NOMO-1 (cell line): ENCODE measurements around the gene TRPC4.
"Not testable (repeated sequence)": the region's sequence is repeated elsewhere in the genome, so short reads cannot be mapped to it uniquely, and the experiment has no call there.

Experiments used
- DNase-seq, 2 experiments: peaks; one replicate each; lab custom pipeline; 2025; ENCODE audit not compliant: unreplicated experiment in 2 of 2; lab: John Stamatoyannopoulos, UW

Gene TRPC4

DNA sequence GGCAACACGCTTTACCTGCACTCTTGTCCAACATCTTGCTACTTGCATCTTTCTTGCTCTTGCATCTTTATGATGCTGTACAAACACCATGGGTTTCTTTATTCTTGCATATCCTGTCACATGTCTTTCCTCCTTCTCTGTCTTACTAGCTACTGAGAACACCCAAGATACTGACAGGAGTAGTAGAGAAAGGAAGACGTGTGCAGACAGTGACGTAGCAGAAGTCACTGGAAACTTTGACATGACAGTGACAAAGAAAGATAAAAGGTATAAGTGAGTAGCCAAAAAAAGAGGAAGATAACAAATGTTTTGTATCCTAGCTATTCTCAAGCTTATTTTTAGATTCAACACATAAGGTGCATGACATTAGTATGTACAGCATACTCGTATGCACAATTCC is 34.2 kb downstream of the TRPC4 start:
- no peak for DNase-seq

DNA sequence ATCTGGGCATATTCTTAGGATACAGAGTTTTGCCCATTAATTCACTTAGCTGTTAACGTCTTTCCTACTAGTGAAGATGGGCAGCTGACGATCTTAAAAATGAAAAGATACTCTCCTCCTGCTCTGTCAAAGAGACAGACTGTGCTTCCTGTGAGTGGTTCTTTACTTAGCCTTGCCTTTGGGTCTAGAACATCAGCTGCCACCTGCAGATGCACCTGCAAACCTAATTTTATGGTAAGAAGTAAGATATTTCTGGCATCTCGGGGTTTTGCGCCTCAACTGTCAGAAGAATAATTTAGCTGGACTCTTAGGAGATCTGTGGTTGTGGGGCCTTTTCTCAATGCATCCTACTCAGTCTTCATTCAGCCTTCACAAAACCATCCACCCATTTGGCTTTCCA is 36.2 kb downstream of the TRPC4 start:
- no peak for DNase-seq

DNA sequence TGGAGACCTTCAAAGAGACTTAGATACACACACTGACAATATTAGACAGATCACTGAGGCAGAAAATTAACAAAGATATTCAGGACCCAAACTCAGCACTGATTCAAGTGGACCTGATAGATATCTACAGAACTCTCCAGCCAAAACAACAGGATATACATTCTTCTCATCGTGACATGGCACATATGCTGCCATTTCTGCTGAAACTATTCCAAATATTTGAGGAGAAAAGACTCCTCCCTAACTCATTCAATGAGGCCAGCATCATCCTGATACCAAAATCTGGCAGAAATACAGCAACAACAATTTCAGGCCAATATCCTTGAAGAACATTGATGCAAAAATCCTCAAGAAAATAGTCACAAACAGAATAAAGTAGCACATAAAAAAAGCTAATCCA is 53.3 kb downstream of the TRPC4 start:
- no peak for DNase-seq

DNA sequence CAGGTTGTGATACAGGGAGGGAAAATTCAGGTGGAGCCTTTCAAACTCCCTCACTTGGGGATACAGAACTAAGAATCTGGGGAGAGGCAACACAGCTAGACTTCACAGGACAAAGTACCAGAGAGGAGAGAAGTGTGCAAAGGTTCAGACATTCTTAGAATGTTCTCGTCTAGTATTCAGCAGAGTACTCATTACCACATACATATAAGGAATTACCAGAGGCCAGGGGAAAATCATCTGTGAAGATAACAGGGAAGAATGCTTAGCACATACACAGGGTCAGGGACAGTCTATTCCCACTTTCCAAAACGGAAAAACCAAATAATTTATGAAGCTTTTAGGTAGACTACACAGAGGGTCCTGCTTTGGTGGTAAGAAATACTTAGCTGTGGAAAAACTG is 58.1 kb downstream of the TRPC4 start:
- DNase-seq, result no peak

- no peak for DNase-seq
Observed at GRCh38 chr13:37806666-37807065, 62.9 kb downstream of the TRPC4 start.

GRCh38 chr13:37797631-37798030 is 71.9 kb downstream of the TRPC4 start:
- no peak for DNase-seq

DNA sequence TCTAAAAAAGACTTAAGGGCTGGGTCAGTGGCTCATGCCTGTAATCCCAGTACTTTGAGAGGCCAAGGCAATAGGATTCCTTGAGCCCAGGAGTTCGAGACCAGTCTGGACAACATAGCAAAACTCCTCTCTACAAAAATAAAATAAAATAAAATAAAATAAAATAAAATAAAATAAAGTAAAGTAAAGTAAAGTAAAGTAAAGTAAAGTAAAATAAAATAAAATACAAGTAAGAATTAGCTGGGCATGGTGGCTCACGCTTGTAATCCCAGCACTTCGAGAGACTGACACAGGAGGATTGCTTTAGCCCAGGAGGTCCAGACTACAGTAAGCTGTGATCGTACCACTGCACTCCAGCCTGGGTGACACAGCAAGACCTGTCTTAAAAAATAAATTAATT is 72.8 kb downstream of the TRPC4 start:
- not testable (repeated sequence) for DNase-seq

DNA sequence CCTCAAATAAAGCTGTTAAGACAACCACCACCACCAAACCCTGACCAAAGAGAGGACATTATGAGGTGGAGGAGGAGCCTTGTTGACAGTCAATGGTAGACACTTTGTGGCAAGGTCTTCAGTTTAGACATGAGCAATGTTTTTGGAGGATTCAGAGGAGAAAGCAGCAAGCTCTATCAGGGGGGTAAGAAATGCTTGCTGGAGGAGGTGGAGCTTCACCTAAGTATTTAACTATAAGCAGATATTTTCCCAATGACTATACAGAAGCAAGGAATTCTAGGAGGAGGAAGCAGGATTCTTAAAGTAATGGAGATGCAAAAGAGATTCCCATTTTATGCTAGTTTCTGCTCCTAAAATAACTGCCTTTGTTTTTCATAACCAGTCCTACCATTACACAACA is 74.2 kb downstream of the TRPC4 start:
- no peak for DNase-seq

GRCh38 chr13:37791699-37792098 is 77.9 kb downstream of the TRPC4 start:
- DNase-seq, result no peak

GRCh38 chr13:37788346-37788745 is 81.2 kb downstream of the TRPC4 start:
- no peak for DNase-seq

- no peak for DNase-seq
Observed at GRCh38 chr13:37777676-37778075, 91.9 kb downstream of the TRPC4 start.

DNA sequence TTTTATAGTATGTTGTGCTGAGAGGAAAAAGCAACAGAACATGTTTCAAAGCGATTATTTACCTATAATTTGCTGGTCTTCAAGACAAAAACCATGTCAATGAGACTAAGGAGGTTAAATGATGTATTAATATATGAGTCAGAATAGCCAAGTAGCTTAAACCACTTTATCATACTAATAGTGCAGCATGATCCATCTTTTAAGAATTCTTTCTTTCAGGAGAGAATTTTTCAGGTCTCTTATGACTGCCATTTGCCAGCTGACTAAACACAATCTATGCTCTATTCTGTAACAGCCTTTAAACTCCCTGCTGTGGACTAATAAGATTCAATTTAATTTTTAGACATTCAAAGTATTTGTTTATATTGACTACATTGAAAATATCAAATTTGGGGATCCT is 93.7 kb downstream of the TRPC4 start:
- no peak for DNase-seq

DNA sequence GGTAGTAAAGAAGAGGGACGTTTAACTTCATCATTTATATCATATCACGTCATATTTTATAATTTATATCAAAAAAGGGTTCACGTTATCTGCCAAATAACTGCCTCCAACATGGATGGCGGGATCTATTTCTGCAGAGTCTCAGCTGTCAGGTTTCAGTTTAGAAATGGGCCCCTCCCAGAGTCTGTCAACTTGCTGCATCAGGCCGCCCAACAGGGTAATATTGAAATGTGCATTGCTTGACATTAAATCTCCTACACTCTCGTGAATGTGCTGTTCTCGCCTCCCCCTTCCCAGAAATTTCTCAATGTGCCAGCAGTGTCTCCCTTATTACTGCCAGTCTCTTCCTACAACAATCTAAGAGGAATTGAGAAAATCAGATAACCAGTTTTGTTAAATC is 96.9 kb downstream of the TRPC4 start:
- DNase-seq, result no peak

- DNase-seq, result no peak
Observed at GRCh38 chr13:37769545-37769944, 100.0 kb downstream of the TRPC4 start.

GRCh38 chr13:37769078-37769477 is 100.5 kb downstream of the TRPC4 start:
- DNase-seq, result no peak

GRCh38 chr13:37766502-37766901 is 103.1 kb downstream of the TRPC4 start:
- DNase-seq, result no peak

GRCh38 chr13:37755349-37755748 is 114.2 kb downstream of the TRPC4 start:
- no peak for DNase-seq

GRCh38 chr13:37753776-37754175 is 115.8 kb downstream of the TRPC4 start:
- no peak for DNase-seq

- DNase-seq, result no peak
Observed at GRCh38 chr13:37752146-37752545, 117.4 kb downstream of the TRPC4 start.

DNA sequence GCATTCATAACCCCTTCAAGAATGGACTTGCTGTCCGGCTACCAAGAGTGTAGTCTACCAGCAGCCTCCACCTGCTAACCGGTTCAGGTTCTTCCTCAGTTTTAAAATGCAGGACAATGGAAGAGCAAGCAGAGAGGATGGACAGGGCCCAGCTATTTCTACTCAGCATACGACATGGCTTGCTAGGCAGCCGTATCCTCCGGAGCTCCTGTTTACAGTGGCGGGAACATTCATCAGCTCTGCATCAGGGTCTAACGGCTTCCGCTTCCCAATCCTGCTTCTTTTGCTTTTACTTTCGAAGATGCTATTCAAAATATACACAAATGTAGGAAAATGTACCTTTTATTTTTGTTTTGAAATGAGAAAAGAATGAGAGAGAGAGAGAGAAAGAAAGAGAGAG is 118.5 kb downstream of the TRPC4 start:
- no peak for DNase-seq

DNA sequence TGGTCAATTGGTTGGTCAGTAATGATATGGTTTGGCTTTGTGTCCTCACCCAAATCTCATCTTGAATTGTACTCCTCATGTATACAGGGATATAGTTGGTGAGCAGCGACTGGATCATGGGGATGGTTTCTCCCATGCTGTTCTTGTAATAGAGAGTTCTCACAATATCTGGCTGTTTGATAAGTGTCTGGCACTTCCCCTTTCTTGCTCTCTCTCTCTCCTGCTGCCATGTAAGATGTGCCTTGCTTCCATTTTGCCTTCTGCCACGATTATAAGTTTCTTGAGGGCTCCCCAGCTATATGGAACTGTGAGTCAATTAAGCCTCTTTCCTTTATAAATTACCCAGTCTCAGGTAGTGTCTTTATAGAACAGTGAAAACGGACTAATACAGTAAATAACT is 120.7 kb downstream of the TRPC4 start:
- no peak for DNase-seq

DNA sequence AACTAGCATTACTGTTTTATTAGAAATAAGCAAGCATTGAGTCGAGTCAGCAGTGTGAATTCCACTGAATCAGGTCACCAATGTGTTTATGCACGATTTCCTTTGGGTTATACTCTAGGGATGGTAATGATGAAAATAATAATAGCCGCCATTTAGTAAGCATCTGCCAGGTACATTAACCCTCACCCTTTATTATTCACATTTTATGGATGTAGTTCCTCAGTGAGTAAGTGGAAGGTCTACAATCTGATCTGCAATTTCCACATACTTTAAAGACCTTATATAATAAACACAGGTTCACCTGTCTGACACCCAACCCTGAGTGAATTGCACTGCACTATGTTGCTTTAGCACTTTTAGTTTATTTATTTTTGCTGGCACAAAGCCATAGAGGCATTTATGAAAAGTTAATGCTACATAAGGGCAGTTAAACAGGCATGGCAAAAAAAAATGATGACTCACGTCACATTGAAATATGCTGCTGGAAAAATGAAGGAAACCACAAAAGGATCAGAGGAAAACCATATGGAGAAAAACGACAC is 122.4 kb downstream of the TRPC4 start:
- no peak for DNase-seq

DNA sequence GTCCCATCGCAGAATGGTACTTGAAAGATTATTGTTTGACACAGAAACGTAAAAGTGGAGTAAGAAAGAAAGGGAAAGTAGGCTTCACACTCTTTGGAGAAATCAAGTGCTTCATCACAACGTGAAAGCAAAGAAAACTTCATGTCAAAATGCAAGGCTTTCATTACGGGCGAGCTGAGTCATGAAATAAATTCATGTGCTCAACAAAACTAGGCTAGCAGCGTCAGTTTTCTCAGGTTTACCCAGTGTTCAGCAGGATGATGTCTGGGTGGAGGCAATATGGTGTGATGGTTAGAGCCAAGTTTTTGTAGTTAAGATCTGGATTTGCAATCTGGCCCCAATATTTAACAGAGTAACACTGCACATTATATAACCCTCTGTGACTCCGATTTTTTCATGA is 128.0 kb downstream of the TRPC4 start:
- no peak for DNase-seq

DNA sequence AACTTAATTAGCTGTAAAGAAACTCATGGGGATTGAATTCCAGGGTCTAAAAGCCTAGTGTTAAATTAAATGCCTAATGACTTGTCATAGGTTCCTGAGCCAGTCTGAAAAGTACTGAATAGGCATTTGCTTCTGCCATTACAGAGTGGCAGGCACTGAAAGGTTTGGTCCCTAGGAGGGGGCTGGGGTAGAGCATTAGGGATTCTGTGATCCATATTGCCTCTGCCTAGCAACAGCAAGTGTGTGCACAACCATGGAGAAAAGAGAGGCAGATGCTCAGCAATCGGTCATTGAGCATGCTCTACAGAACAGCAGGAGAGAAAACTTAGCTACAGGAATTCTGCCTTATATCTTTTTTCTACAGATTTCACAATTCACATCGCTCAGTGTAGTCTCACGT is 133.5 kb downstream of the TRPC4 start:
- DNase-seq, result no peak
